ENCODE measurements around the gene ANKRD34A.
"Not testable (repeated sequence)": the region's sequence is repeated elsewhere in the genome, so short reads cannot be mapped to it uniquely, and the experiment has no call there.

Gene ANKRD34A

GRCh38 chr1:145942871-145943270, 21.5 kb downstream of the ANKRD34A start:
- DNase-seq (ENCODE audit: low read depth), result no peak

GRCh38 chr1:145942405-145942804, 22.0 kb downstream of the ANKRD34A start:
- no peak for DNase-seq (ENCODE audit: low read depth)

GRCh38 chr1:145937436-145937835, 26.9 kb downstream of the ANKRD34A start:
- no peak for DNase-seq (ENCODE audit: low read depth)

GRCh38 chr1:145936247-145936646, 28.1 kb downstream of the ANKRD34A start:
- DNase-seq (ENCODE audit: low read depth), result no peak

GRCh38 chr1:145935708-145936107, 28.7 kb downstream of the ANKRD34A start:
- DNase-seq (ENCODE audit: low read depth), result no peak

- not testable (repeated sequence) for DNase-seq (ENCODE audit: low read depth)
These were observed 31.8 kb downstream of the ANKRD34A start for GRCh38 chr1:145932522-145933009.

GRCh38 chr1:145927916-145928643, 36.3 kb downstream of the ANKRD34A start:
- no peak for DNase-seq (ENCODE audit: low read depth)

GRCh38 chr1:145927063-145927886, 37.1 kb downstream of the ANKRD34A start, which contains the start of gene RBM8A:
Gene RBM8A, minus strand, starts transcription at chr1:145927484. Its CDS starts 58 bp downstream, at chr1:145927426.
- DNase-seq (ENCODE audit: low read depth), result peak; percentile 86

- no peak for DNase-seq (ENCODE audit: low read depth)
These were observed 37.7 kb downstream of the ANKRD34A start for GRCh38 chr1:145926686-145927062.

- no peak for DNase-seq (ENCODE audit: low read depth)
These were observed 42.1 kb downstream of the ANKRD34A start for GRCh38 chr1:145922266-145922665.

GRCh38 chr1:145920297-145920696, 44.1 kb downstream of the ANKRD34A start:
- DNase-seq (ENCODE audit: low read depth), result not testable (repeated sequence)

- DNase-seq (ENCODE audit: low read depth), result no peak
These were observed 45.1 kb downstream of the ANKRD34A start for GRCh38 chr1:145918992-145919939.

GRCh38 chr1:145918144-145918991, 46.0 kb downstream of the ANKRD34A start, which contains the start of gene PEX11B:
Gene PEX11B, minus strand, starts transcription at chr1:145918717. Its CDS starts 29 bp downstream, at chr1:145918688.
- DNase-seq (ENCODE audit: low read depth), result peak; percentile 87

- DNase-seq (ENCODE audit: low read depth), result no peak
These were observed 46.8 kb downstream of the ANKRD34A start for GRCh38 chr1:145917595-145917994.

GRCh38 chr1:145916745-145917144, 47.6 kb downstream of the ANKRD34A start:
- no peak for DNase-seq (ENCODE audit: low read depth)

GRCh38 chr1:145912128-145912641, 52.2 kb downstream of the ANKRD34A start:
- no peak for DNase-seq (ENCODE audit: low read depth)
